Transverse colon (tissue), 4 donors: ENCODE measurements around the gene PAK6. TPM values are rescaled to one million over a fixed set of nuclear protein-coding genes. Genes with fewer than 3 reads are reported as not detected.

Experiments used
- DNase-seq: peaks from one replicate; pipeline ENCODE4 v3.0.0-alpha.2; 2019
- H3K27ac ChIP-seq, 4 donors: fragments of 200-600 bp; sonication (generic); 2 replicates each; pipeline ENCODE4 v1.5.1; 2016 to 2018; ENCODE audit warnings: inconsistent platforms in 4 of 4
- H3K27me3 ChIP-seq: fragments of 200-600 bp; sonication (generic); 2 replicates; pipeline ENCODE4 v1.5.1; 2017; ENCODE audit warnings: inconsistent platforms
- H3K36me3 ChIP-seq, 4 donors: fragments of 200-600 bp; sonication (generic); 2 replicates each; pipeline ENCODE4 v1.5.1; 2017 to 2019; ENCODE audit warnings: inconsistent platforms in 4 of 4
- H3K4me1 ChIP-seq, 4 donors: fragments of 200-600 bp; sonication (generic); 2 replicates each; pipeline ENCODE4 v1.5.1; 2017 to 2020; ENCODE audit warnings: inconsistent platforms in 4 of 4
- H3K4me3 ChIP-seq, 4 donors: fragments of 200-600 bp; sonication (generic); 1 replicate in 1 of 4; 2 replicates in 3 of 4; pipeline versions ENCODE4 v1.5.1 to v1.6.1; 2017 to 2019; ENCODE audit warnings: inconsistent platforms in 4 of 4
- H3K9me3 ChIP-seq, 2 donors: fragments of 200-600 bp; sonication (generic); 2 replicates each; pipeline ENCODE4 v1.5.1; 2017 to 2019; ENCODE audit warnings: inconsistent platforms in 2 of 2
- CTCF ChIP-seq, 5 experiments: fragments of 200-600 bp in 3 of 5; fragments of 450-650 bp in 2 of 5; sonication (generic) in 3 of 5; IDR thresholded peaks; 1 replicate in 2 of 5; 2 replicates in 3 of 5; pipeline ENCODE4 v1.5.1; 2016 to 2017; ENCODE audit warnings: antibody characterized with exemption in 5 of 5, inconsistent platforms in 3 of 5, mild to moderate bottlenecking in 2 of 5, moderate library complexity in 1 of 5
- EP300 ChIP-seq: sonication (generic); formaldehyde crosslinking; IDR thresholded peaks from one replicate; pipeline ENCODE4 v1.6.1; 2017; ENCODE audit warnings: antibody characterized with exemption, low read depth
- POLR2A ChIP-seq: fragments of 450-650 bp; IDR thresholded peaks from one replicate; pipeline ENCODE4 v1.6.1; 2016; ENCODE audit warnings: antibody characterized with exemption, mild to moderate bottlenecking, moderate library complexity
- POLR2AphosphoS5 ChIP-seq, 3 donors: sonication (generic); formaldehyde crosslinking; IDR thresholded peaks; one replicate each; pipeline ENCODE4 v1.6.1; 2016; ENCODE audit warnings: antibody characterized with exemption in 3 of 3
- WGBS, 2 donors: methylation state at CpG; one replicate each; pipeline ENCODE4 v1.1.5; 2018; ENCODE audit warnings: low coverage in 1 of 2; 5-methylcytosine and 5-hydroxymethylcytosine counted together
- in situ Hi-C, 4 donors: fragments of 200-750 bp; cut with MboI; loops; one replicate each; pipeline versions ENCODE4 v1.15.0 to v1.15.1; 2017; ENCODE audit warnings: low sequenced_read_pairs in 3 of 4, low pct_ligation_motif_present in 1 of 4, low pct_unique_long_range_greater_than_20kb in 1 of 4
- intact Hi-C: fragments of 100-400 bp; cut with DNase I; formaldehyde crosslinking; loops from one replicate; pipeline ENCODE4 v1.15.1; 2023; ENCODE audit warnings: low total_unique reads
- total RNA-seq, 4 donors: library from RNA; depleted of rRNA; stranded (reverse); fragments of >200 nt; gene quantifications; one replicate each; pipeline ENCODE4 v1.1.0, GENCODE V29; 2016

PAK6 gene
- total RNA-seq, 4 donors from 2014 or later, result 3.0 to 7.5 (median 4.5) TPM

- Histone ChIP-seq H3K36me3 (no peaks in the 10 kb centered on the region), H3K4me1 (peaks cover 12 to 26% (median 18%) of the 10 kb centered on the region in 4 donors), H3K27ac (no peak overlapping the region), H3K27me3 (peaks cover 8% of the 10 kb centered on the region), H3K4me3 (no peak overlapping the region), H3K9me3 (no peaks in the 10 kb centered on the region)
- intact Hi-C loops, result no loop called here
- in situ Hi-C loops, result no loop called here
- TF ChIP-seq CTCF (IDR thresholded peaks at IDR 0.05) (no peak), POLR2A (no peak), EP300 (no peak), POLR2AphosphoS5 (IDR thresholded peaks at IDR 0.05) (no peak)
- DNase-seq, result no peak
- 90% methylated on average over 20 of the region's 20 CpGs; no CpG with 5 or more reads in 1 of the 2 donors for WGBS, 2 donors
Measured at GRCh38 chr15:40293905-40294895, 55.3 kb downstream of the PAK6 start.

- Histone ChIP-seq H3K36me3 (no peaks in the 10 kb centered on the region), H3K27ac (no peak overlapping the region), H3K27me3 (peaks cover 8% of the 10 kb centered on the region), H3K4me1 (peaks cover 10 to 15% (median 13%) of the 10 kb centered on the region in 4 donors), H3K9me3 (no peaks in the 10 kb centered on the region), H3K4me3 (no peak overlapping the region)
- WGBS, 2 donors, result 63 to 64% methylated on average over 1 of the region's 1 CpG
- no peak for DNase-seq
- in situ Hi-C loops (no loop called here), intact Hi-C loops (no loop called here)
- no peak for TF ChIP-seq POLR2AphosphoS5 (IDR thresholded peaks at IDR 0.05)
Measured at GRCh38 chr15:40295297-40295696, 56.4 kb downstream of the PAK6 start.

GRCh38 chr15:40295877-40296560 is 57.2 kb downstream of the PAK6 start:
- intact Hi-C loops, result no loop called here
- Histone ChIP-seq H3K36me3 (no peaks in the 10 kb centered on the region), H3K4me3 (no peak overlapping the region), H3K27me3 (peaks cover 8% of the 10 kb centered on the region), H3K27ac (no peak overlapping the region), H3K4me1 (peaks cover 4 to 8% (median 6%) of the 10 kb centered on the region in 4 donors), H3K9me3 (no peaks in the 10 kb centered on the region)
- 68 to 81% methylated on average over 3 to 12 of the region's 12 CpGs for WGBS, 2 donors
- no peak for TF ChIP-seq EP300
- no peak for TF ChIP-seq POLR2AphosphoS5 (IDR thresholded peaks at IDR 0.05)
- TF ChIP-seq POLR2A, result no peak
- no peak for TF ChIP-seq CTCF (IDR thresholded peaks at IDR 0.05)
- no peak for DNase-seq
- in situ Hi-C loops, result no loop called here

GRCh38 chr15:40296561-40297230 is 57.8 kb downstream of the PAK6 start:
- no peak overlapping the region for H3K4me3 ChIP-seq
- TF ChIP-seq CTCF (IDR thresholded peaks at IDR 0.05) (no peak), POLR2AphosphoS5 (IDR thresholded peaks at IDR 0.05) (no peak), POLR2A (no peak), EP300 (no peak)
- in situ Hi-C loops (no loop called here), intact Hi-C loops (no loop called here)
- H3K27ac ChIP-seq, result no peak overlapping the region
- no peaks in the 10 kb centered on the region for H3K9me3 ChIP-seq
- no peaks in the 10 kb centered on the region for H3K36me3 ChIP-seq
- no peak for DNase-seq
- whole genome bisulfite sequencing, 2 donors, result 75 to 79% methylated on average over 5 of the region's 5 CpGs
- H3K27me3 ChIP-seq, result peaks cover 7% of the 10 kb centered on the region
- peaks cover 0 to 1% (median 0%) of the 10 kb centered on the region in 4 donors for H3K4me1 ChIP-seq
